HepG2 (cell line): Measurements from ENCODE around the gene JPT2. TPM values are rescaled to one million over a fixed set of nuclear protein-coding genes. Genes with fewer than 3 reads are reported as not detected.
A peak's percentile ranks its signal among the peaks of the same experiment; 100 is the strongest.

Experiments
- BCL6 ChIP-seq: IDR thresholded peaks from 2 replicates; pipeline ENCODE4 v1.6.1; 2016; ENCODE audit warnings: missing genetic modification reagents, missing compliant biosample characterization
- BCLAF1 ChIP-seq: fragments of 450-650 bp; IDR thresholded peaks from 2 replicates; pipeline ENCODE4 v1.6.1; 2017; ENCODE audit warnings: mild to moderate bottlenecking
- CBX2 ChIP-seq, 2 experiments: fragments of 200-600 bp in 1 of 2; sonication (generic); formaldehyde crosslinking in 1 of 2; IDR thresholded peaks; 2 replicates each; pipeline versions ENCODE4 v1.7.0 to v1.8.1; 2018 to 2022; ENCODE audit warnings: low read depth in 2 of 2, low read length in 1 of 2, mild to moderate bottlenecking in 1 of 2, missing genetic modification reagents in 1 of 2
- FOXO4 ChIP-seq: sonication (generic); formaldehyde crosslinking; conservative IDR thresholded peaks from 2 replicates; pipeline ENCODE4 v1.8.1; 2023; ENCODE audit warnings: missing genetic modification reagents
- GABPB1 ChIP-seq: IDR thresholded peaks from 2 replicates; pipeline ENCODE4 v1.6.1; 2016; ENCODE audit warnings: mild to moderate bottlenecking, missing genetic modification reagents, moderate library complexity, missing compliant biosample characterization
- HMG20B ChIP-seq: conservative IDR thresholded peaks from 2 replicates; pipeline ENCODE4 v1.6.1; 2016; ENCODE audit warnings: missing genetic modification reagents, missing compliant biosample characterization
- KAT8 ChIP-seq: IDR thresholded peaks from 2 replicates; pipeline ENCODE4 v1.6.1; 2016; ENCODE audit warnings: missing genetic modification reagents, missing compliant biosample characterization
- MEIS2 ChIP-seq: sonication (generic); formaldehyde crosslinking; IDR thresholded peaks from 2 replicates; pipeline ENCODE4 v1.9.0; 2021; ENCODE audit warnings: mild to moderate bottlenecking, missing genetic modification reagents
- MTA3 ChIP-seq: sonication (generic); formaldehyde crosslinking; IDR thresholded peaks from 2 replicates; pipeline ENCODE4 v1.4.0; 2020; ENCODE audit warnings: missing genetic modification reagents
- RXRA ChIP-seq: sonication (generic); formaldehyde crosslinking; IDR thresholded peaks from 2 replicates; pipeline ENCODE4 v1.5.1; 2020; ENCODE audit warnings: missing genetic modification reagents
- SP140L ChIP-seq: sonication (generic); formaldehyde crosslinking; IDR thresholded peaks from 2 replicates; pipeline ENCODE4 v1.4.0; 2020; ENCODE audit warnings: missing genetic modification reagents, borderline replicate concordance
- THAP7 ChIP-seq: sonication (generic); formaldehyde crosslinking; IDR thresholded peaks from 2 replicates; pipeline ENCODE4 v1.8.1; 2023; ENCODE audit warnings: mild to moderate bottlenecking, missing genetic modification reagents
- ZBTB33 ChIP-seq: sonication (generic); formaldehyde crosslinking; IDR thresholded peaks from 2 replicates; pipeline ENCODE4 v1.4.0; 2020; ENCODE audit warnings: missing genetic modification reagents
- ZBTB39 ChIP-seq: sonication (generic); formaldehyde crosslinking; IDR thresholded peaks from 2 replicates; pipeline ENCODE4 v1.5.0; 2020; ENCODE audit warnings: missing genetic modification reagents
- ZNF570 ChIP-seq: sonication (generic); formaldehyde crosslinking; IDR thresholded peaks from 2 replicates; pipeline ENCODE4 v1.4.0; 2020; ENCODE audit warnings: mild to moderate bottlenecking, missing genetic modification reagents, borderline replicate concordance
- ZNF710 ChIP-seq: sonication (generic); formaldehyde crosslinking; IDR thresholded peaks from 2 replicates; pipeline ENCODE4 v1.5.0; 2020; ENCODE audit warnings: mild to moderate bottlenecking, missing genetic modification reagents, borderline replicate concordance
- ZNF75D ChIP-seq: sonication (generic); formaldehyde crosslinking; IDR thresholded peaks from 2 replicates; pipeline ENCODE4 v1.8.1; 2023; ENCODE audit warnings: missing genetic modification reagents, mild to moderate bottlenecking, borderline replicate concordance
- ZNF878 ChIP-seq: sonication (generic); formaldehyde crosslinking; IDR thresholded peaks from 2 replicates; pipeline ENCODE4 v1.8.1; 2023; ENCODE audit warnings: mild to moderate bottlenecking, missing genetic modification reagents, moderate library complexity
- polyA plus RNA-seq, 8 experiments: library from polyadenylated mRNA; depleted of rRNA in 3 of 8; stranded (reverse) in 7 of 8; unstranded in 1 of 8; fragments of >200 nt; fragmentation: Illumina TruSeq in 4 of 8; extraction: Trizol in 4 of 8; gene quantifications; 2 replicates each; pipeline versions ENCODE4 v1.2.1 to v1.2.3, GENCODE V29; 2011 to 2016; ENCODE audit warnings: low read depth in 4 of 8, missing spikeins in 1 of 8, mixed read lengths in 1 of 8; ENCODE audit not compliant: insufficient read depth in 1 of 8
- total RNA-seq, 5 experiments: library from RNA; depleted of rRNA; stranded (reverse); fragments of >200 nt; fragmentation: Illumina TruSeq; extraction: Trizol; gene quantifications; 2 replicates each; pipeline ENCODE4 v1.2.3, GENCODE V29; 2016; ENCODE audit warnings: low read depth in 1 of 5

JPT2 gene
- total and polyA plus RNA-seq, 2 of the 13 experiments (the other 11 are each of a cell fraction or from before 2014, with no cell fraction given), result 53.5 to 89.4 TPM

GRCh38 chr16:1677942-1678499 lies at the start of gene JPT2 (continued):
- no peak for TF ChIP-seq THAP7
- no peak for TF ChIP-seq KAT8
- no peak for TF ChIP-seq ZNF75D (CRISPR knock-in tag)
- TF ChIP-seq BCLAF1, result no peak
- TF ChIP-seq SP140L (CRISPR knock-in tag), result no peak
- TF ChIP-seq MEIS2, result peak; percentile 64
- TF ChIP-seq RXRA (CRISPR knock-in tag), result no peak
- no peak for TF ChIP-seq CBX2 (IDR thresholded peaks at IDR 0.05; ENCODE audit: low read depth, low read length)
- TF ChIP-seq CBX2 (CRISPR knock-in tag; IDR thresholded peaks at IDR 0.05; ENCODE audit: low read depth), result no peak
- TF ChIP-seq MTA3 (CRISPR knock-in tag), result no peak
- TF ChIP-seq ZNF710 (CRISPR knock-in tag), result no peak
- TF ChIP-seq BCL6 (CRISPR knock-in tag), result no peak
- no peak for TF ChIP-seq FOXO4 (CRISPR knock-in tag)
- TF ChIP-seq HMG20B (CRISPR knock-in tag), result no peak
- no peak for TF ChIP-seq ZNF878
- no peak for TF ChIP-seq ZBTB39 (CRISPR knock-in tag)
- TF ChIP-seq GABPB1 (CRISPR knock-in tag), result peak; percentile 78
- no peak for TF ChIP-seq ZNF570 (CRISPR knock-in tag)
- TF ChIP-seq ZBTB33 (CRISPR knock-in tag), result no peak
